Tibial nerve (tissue), 4 donors: Measurements from ENCODE around the gene PTPRM. TPM values are rescaled to one million over a fixed set of nuclear protein-coding genes. Genes with fewer than 3 reads are reported as not detected.

Source experiments
- DNase-seq, 2 donors: peaks; one replicate each; pipeline ENCODE4 v3.0.0-alpha.2; 2019; ENCODE audit warnings: low spot score in 2 of 2
- H3K27ac ChIP-seq, 4 donors: fragments of 200-600 bp; sonication (generic) in 3 of 4; one replicate each; pipeline ENCODE4 v1.5.1; 2017 to 2019; ENCODE audit warnings: mild to moderate bottlenecking in 1 of 4
- H3K27me3 ChIP-seq, 2 donors: fragments of 200-600 bp; sonication (generic) in 1 of 2; one replicate each; pipeline versions ENCODE4 v1.5.1 to v1.6.0; 2017 to 2019
- H3K36me3 ChIP-seq, 3 donors: fragments of 200-600 bp; sonication (generic); one replicate each; pipeline ENCODE4 v1.5.1; 2018 to 2019
- H3K4me1 ChIP-seq, 4 donors: fragments of 200-600 bp; sonication (generic) in 3 of 4; one replicate each; pipeline ENCODE4 v1.5.1; 2017 to 2019
- H3K4me3 ChIP-seq, 4 donors: fragments of 200-600 bp; sonication (generic) in 3 of 4; one replicate each; pipeline ENCODE4 v1.5.1; 2017 to 2019; ENCODE audit warnings: mild to moderate bottlenecking in 1 of 4, moderate library complexity in 1 of 4
- H3K9me3 ChIP-seq, 4 donors: fragments of 200-600 bp; sonication (generic) in 3 of 4; one replicate each; pipeline ENCODE4 v1.5.1; 2017 to 2019
- EP300 ChIP-seq, 2 donors: sonication (generic); formaldehyde crosslinking; IDR thresholded peaks; one replicate each; pipeline ENCODE4 v1.6.1; 2017; ENCODE audit warnings: antibody characterized with exemption in 2 of 2, mild to moderate bottlenecking in 1 of 2
- POLR2A ChIP-seq, 2 donors: fragments of 450-650 bp; IDR thresholded peaks; one replicate each; pipeline ENCODE4 v1.6.1; 2017; ENCODE audit warnings: antibody characterized with exemption in 2 of 2, mild to moderate bottlenecking in 2 of 2, moderate library complexity in 2 of 2
- WGBS, 2 donors: methylation state at CpG; one replicate each; pipeline ENCODE4 v1.1.5; 2018; 5-methylcytosine and 5-hydroxymethylcytosine counted together
- total RNA-seq, 4 donors: library from RNA; depleted of rRNA; stranded (reverse); fragments of >200 nt; gene quantifications; one replicate each; pipeline ENCODE4 v1.1.0, GENCODE V29; 2016
- TF ChIP-seq, protein P1 (sequence below), 5 experiments: fragments of 200-600 bp in 3 of 5; fragments of 450-650 bp in 2 of 5; sonication (generic) in 3 of 5; IDR thresholded peaks; one replicate each; pipeline ENCODE4 v1.5.1; 2016 to 2019; ENCODE audit warnings: antibody characterized with exemption in 5 of 5, mild to moderate bottlenecking in 3 of 5, moderate library complexity in 2 of 5

PTPRM gene
- total RNA-seq, 4 donors from 2014 or later = 62.2 to 92.4 (median 80.7) TPM

DNA sequence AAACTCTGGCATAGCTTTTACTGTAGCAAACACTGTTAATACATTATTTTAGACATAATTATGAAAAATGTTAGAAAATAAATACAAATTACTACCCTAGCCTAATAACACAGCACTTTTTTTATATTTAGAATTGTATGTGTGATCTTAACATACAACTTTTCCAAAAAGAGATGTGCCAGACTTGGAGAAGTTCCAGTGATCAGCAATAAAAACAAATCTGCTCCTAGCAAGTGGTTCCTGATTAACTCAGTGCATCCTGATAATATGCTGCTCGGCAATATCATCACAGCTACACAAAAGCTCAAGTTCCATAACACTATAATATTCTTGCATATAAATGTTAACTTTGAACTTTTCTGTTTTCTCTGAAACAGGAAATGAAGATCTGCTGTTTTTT, 22.4 kb upstream of the PTPRM start:
- Histone ChIP-seq H3K4me3 (no peak overlapping the region), H3K27me3 (no peaks in the 10 kb centered on the region), H3K36me3 (no peaks in the 10 kb centered on the region), H3K4me1 (no peaks in the 10 kb centered on the region), H3K27ac (no peak overlapping the region), H3K9me3 (no peaks in the 10 kb centered on the region)
- 87 to 90% methylated on average over 1 of the region's 1 CpG for WGBS, 2 donors
- no peak for DNase-seq
- no peak for TF ChIP-seq EP300 (IDR thresholded peaks at IDR 0.05)
- TF ChIP-seq, protein P1, sequence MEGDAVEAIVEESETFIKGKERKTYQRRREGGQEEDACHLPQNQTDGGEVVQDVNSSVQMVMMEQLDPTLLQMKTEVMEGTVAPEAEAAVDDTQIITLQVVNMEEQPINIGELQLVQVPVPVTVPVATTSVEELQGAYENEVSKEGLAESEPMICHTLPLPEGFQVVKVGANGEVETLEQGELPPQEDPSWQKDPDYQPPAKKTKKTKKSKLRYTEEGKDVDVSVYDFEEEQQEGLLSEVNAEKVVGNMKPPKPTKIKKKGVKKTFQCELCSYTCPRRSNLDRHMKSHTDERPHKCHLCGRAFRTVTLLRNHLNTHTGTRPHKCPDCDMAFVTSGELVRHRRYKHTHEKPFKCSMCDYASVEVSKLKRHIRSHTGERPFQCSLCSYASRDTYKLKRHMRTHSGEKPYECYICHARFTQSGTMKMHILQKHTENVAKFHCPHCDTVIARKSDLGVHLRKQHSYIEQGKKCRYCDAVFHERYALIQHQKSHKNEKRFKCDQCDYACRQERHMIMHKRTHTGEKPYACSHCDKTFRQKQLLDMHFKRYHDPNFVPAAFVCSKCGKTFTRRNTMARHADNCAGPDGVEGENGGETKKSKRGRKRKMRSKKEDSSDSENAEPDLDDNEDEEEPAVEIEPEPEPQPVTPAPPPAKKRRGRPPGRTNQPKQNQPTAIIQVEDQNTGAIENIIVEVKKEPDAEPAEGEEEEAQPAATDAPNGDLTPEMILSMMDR (IDR thresholded peaks at IDR 0.05) = no peak
- no peak for TF ChIP-seq POLR2A (IDR thresholded peaks at IDR 0.05)

DNA sequence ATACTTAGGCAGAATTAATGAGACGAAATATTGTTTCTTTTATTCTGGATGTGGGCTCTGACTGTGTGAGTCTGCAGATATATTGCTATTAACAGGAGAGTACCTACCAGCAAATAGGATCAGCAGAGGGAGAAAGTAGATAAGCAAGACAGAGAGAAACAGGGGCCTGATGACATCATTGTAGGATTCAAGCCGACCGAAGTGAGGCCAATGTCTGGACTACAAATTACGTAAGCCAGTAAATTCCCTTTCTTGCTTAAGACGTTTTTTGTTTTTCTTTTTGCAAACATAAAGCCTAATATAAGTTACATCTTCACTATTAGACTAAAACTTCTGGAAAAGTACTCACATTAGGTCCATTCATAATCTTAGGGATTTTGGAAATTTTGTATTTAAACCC, 21.4 kb upstream of the PTPRM start:
- WGBS, 2 donors = 61 to 65% methylated on average over 5 of the region's 5 CpGs

DNA sequence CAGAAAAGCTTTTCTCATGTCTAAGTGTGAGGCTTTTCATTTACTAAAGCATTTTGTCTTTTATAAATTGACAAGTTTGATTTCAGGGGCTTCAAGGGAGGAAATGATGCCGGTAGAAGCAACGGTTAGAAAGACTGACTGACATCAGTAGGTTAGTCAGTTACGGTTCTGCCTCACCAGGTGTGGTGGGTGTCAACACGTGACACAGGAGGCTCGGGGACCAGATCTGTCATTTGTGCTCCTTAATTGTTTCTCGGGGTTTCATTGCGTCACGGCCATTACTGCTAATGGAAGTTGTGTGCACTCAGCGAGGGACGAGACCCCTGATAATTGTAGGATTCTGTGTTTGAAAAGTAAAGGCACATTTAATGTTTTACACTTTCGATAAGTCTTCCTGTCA, 18.9 kb upstream of the PTPRM start:
- H3K36me3 ChIP-seq = no peaks in the 10 kb centered on the region
- H3K27me3 ChIP-seq = no peaks in the 10 kb centered on the region
- no peak for TF ChIP-seq EP300 (IDR thresholded peaks at IDR 0.05)
- TF ChIP-seq, protein P1 (IDR thresholded peaks at IDR 0.05) = no peak
- no peak for TF ChIP-seq POLR2A (IDR thresholded peaks at IDR 0.05)
- DNase-seq = no peak
- no peaks in the 10 kb centered on the region for H3K9me3 ChIP-seq
- H3K4me1 ChIP-seq = no peaks in the 10 kb centered on the region
- no peak overlapping the region for H3K27ac ChIP-seq
- 73 to 83% methylated on average over 11 of the region's 11 CpGs for WGBS, 2 donors
- H3K4me3 ChIP-seq = no peak overlapping the region

More for the DNA sequence above, 21.4 kb upstream of the PTPRM start:
- H3K36me3 ChIP-seq = no peaks in the 10 kb centered on the region
- TF ChIP-seq EP300 (IDR thresholded peaks at IDR 0.05) = no peak
- no peak for TF ChIP-seq POLR2A (IDR thresholded peaks at IDR 0.05)
- TF ChIP-seq, protein P1 (IDR thresholded peaks at IDR 0.05) = no peak
- no peak overlapping the region for H3K4me3 ChIP-seq
- no peak for DNase-seq
- H3K4me1 ChIP-seq = no peaks in the 10 kb centered on the region
- H3K27me3 ChIP-seq = no peaks in the 10 kb centered on the region
- H3K9me3 ChIP-seq = no peaks in the 10 kb centered on the region
- no peak overlapping the region for H3K27ac ChIP-seq

DNA sequence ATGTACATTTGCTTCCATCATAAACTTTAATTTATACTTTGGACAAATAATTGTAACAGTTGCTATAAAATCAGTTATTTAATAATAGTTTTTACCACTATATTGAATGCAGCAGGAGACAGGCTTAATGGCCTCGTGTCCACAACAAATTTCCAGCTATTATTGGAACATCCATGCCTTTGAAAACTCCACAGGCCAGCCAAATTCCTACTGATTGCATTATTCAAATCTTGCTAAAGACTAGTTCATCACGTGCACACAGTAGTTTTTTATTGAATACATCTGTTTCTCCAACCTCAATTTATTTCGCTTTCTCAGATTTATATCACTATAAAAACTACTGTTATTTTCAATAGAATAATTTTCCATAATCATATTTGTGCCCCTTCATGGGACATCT, 18.4 kb upstream of the PTPRM start:
- Histone ChIP-seq H3K9me3 (peaks cover 0 to under 1% (median 0%) of the 10 kb centered on the region in 4 donors), H3K4me3 (no peak overlapping the region), H3K27ac (no peak overlapping the region), H3K27me3 (no peaks in the 10 kb centered on the region), H3K4me1 (no peaks in the 10 kb centered on the region), H3K36me3 (no peaks in the 10 kb centered on the region)
- no peak for DNase-seq
- WGBS, 2 donors = 68 to 71% methylated on average over 3 of the region's 3 CpGs
- TF ChIP-seq POLR2A (IDR thresholded peaks at IDR 0.05) (no peak), EP300 (IDR thresholded peaks at IDR 0.05) (no peak)
- TF ChIP-seq, protein P1 (IDR thresholded peaks at IDR 0.05) = no peak

DNA sequence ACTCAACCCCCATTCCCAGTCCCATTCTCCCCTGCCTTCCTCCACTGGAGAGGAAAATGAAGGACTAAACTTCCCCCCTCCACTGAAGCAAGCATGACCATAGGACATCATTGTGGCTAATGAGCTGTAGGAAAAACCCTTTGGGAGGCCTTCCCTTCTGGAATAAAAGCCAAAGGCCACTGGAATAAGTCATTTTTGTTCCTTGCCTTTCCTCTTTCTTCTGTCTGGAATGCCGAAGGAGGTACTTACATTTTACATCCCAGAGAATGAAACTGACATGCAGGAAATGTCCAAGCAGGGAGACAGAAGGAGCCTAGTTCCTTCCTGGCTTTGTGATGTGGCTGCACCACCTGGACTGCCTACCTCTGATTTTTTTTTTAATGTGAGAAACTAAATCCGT, 9.1 kb upstream of the PTPRM start:
- Histone ChIP-seq H3K27ac (no peak overlapping the region), H3K4me1 (no peaks in the 10 kb centered on the region), H3K36me3 (no peaks in the 10 kb centered on the region), H3K9me3 (peaks cover 0 to 7% (median 0%) of the 10 kb centered on the region in 4 donors), H3K4me3 (no peak overlapping the region), H3K27me3 (no peaks in the 10 kb centered on the region)
- WGBS, 2 donors = 44 to 70% methylated on average over 2 of the region's 2 CpGs
- TF ChIP-seq POLR2A (IDR thresholded peaks at IDR 0.05) = no peak
- no peak for TF ChIP-seq EP300 (IDR thresholded peaks at IDR 0.05)
- TF ChIP-seq, protein P1 (IDR thresholded peaks at IDR 0.05) = no peak
- DNase-seq = no peak
